MCF 10A (cell line): ENCODE measurements around the gene HYLS1. TPM values are rescaled to one million over a fixed set of nuclear protein-coding genes. Genes with fewer than 3 reads are reported as not detected.

Experiments
- BruUV-seq: library from RNA; stranded (reverse); fragments of 400-500 nt; replicated peaks from 2 replicates; lab custom pipeline; 2021; lab: Mats Ljungman, UMichigan
- CTCF ChIA-PET: fragments of 300-600 bp; sonication (Branson Sonifier 250); formaldehyde crosslinking; extraction: SDS; loops from one replicate; lab custom pipeline; 2021; ENCODE audit warnings: antibody characterized with exemption, inconsistent platforms; lab: Yijun Ruan, JAX
- POLR2A ChIA-PET: fragments of 300-600, 350-650 bp; sonication (Branson Sonifier 250); formaldehyde crosslinking; extraction: SDS; loops from one replicate; lab custom pipeline; 2020; ENCODE audit warnings: antibody characterized with exemption, inconsistent platforms; lab: Yijun Ruan, JAX
- DNase-seq: peaks from one replicate; pipeline ENCODE4 v3.0.0-alpha.2; 2018; ENCODE audit not compliant: unreplicated experiment
- H3K27ac Mint-ChIP-seq: one replicate; pipeline ENCODE4 v1.8.0; 2022; ENCODE audit warnings: mild to moderate bottlenecking, low read depth, mixed read lengths; ENCODE audit not compliant: unreplicated experiment
- H3K27me3 Mint-ChIP-seq: one replicate; pipeline ENCODE4 v1.8.0; 2022; ENCODE audit warnings: mixed read lengths; ENCODE audit not compliant: insufficient read depth, unreplicated experiment
- H3K36me3 Mint-ChIP-seq: one replicate; pipeline ENCODE4 v1.8.0; 2022; ENCODE audit warnings: mild to moderate bottlenecking, moderate library complexity, mixed read lengths; ENCODE audit not compliant: insufficient read depth, unreplicated experiment
- H3K4me1 Mint-ChIP-seq: one replicate; pipeline ENCODE4 v1.8.0; 2022; ENCODE audit warnings: mixed read lengths; ENCODE audit not compliant: insufficient read depth, unreplicated experiment
- H3K4me3 Mint-ChIP-seq: one replicate; pipeline ENCODE4 v1.8.0; 2022; ENCODE audit warnings: mild to moderate bottlenecking, moderate library complexity, mixed read lengths; ENCODE audit not compliant: unreplicated experiment
- H3K9me3 Mint-ChIP-seq: one replicate; pipeline ENCODE4 v1.8.0; 2022; ENCODE audit warnings: mixed read lengths; ENCODE audit not compliant: unreplicated experiment
- intact Hi-C: fragments of 100-400 bp; cut with micrococcal nuclease; formaldehyde crosslinking; loops from 2 replicates; pipeline ENCODE4 v1.14.1; 2022
- total RNA-seq: library from RNA; stranded (reverse); gene quantifications from 2 replicates; pipeline ENCODE4 v1.2.3, GENCODE V29; 2022
- TF ChIP-seq, protein P1 (sequence below): fragments of 200-600 bp; IDR thresholded peaks from one replicate; pipeline ENCODE4 v1.8.0; 2022; ENCODE audit warnings: antibody characterized with exemption, mild to moderate bottlenecking; ENCODE audit not compliant: unreplicated experiment

HYLS1 gene
- total RNA-seq, 1 experiment from 2014 or later: 10.2 TPM

DNA sequence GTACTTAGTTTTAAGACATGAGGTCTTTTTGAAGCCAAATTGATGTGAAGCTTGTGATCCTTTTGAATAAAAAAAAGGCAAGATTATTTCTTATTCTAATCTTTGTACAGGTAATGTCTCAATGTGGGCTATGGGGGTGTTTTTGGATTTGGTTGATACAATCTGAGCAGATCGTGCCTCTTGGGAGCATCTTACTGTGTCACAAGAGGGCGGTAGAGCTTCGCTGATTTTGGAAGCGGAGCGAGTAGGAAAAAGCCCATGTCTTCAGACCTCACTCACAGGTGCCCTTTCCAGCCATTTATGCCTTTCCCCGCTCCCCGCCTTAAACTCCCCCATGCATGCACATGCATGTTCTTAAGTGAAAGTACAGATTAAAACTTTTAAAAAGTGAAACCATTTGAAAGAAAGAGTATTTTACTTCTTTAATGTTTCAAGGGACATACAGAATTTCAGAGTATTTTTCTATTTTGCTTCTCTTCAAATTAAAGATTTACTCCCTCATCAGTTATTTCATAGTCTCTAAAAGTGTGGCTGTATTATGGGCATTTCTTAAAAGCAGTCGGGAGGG, 35.6 kb downstream of the HYLS1 start:
- intact Hi-C loops: loop anchor here (1.0 to 5.0 kb wide), 4 partner anchors 138 to 559 kb away; partner anchors contain the start of genes FOXRED1 and SRPRA

DNA sequence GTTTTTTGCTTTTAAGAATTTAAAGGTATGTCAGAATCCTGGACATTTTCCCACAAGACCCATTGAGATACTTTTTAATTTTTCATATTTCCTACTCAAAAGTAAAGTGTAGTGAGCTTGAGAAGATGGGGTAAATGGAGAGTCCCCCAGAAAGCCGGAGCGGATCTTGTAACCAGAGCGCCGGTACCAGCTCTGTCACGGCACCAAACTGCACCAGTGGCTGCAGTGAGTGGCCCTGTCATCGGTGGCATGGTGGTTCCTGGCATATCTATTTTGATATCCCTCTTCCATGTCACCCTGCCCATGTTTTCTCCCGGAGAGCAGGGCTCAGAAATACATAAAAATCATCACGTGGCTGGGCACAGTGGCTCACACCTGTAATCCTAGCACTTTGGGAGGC, 36.2 kb downstream of the HYLS1 start:
- intact Hi-C loops: loop anchor here (1.0 to 5.0 kb wide), 4 partner anchors 138 to 559 kb away; partner anchors contain the start of genes FOXRED1 and SRPRA
- Mint-ChIP-seq H3K27me3 (peaks cover 48% of the 10 kb centered on the region), H3K4me3 (no peak overlapping the region), H3K27ac (no peak overlapping the region), H3K9me3 (no peaks in the 10 kb centered on the region), H3K36me3 (no peaks in the 10 kb centered on the region), H3K4me1 (peaks cover 8% of the 10 kb centered on the region)
- CTCF ChIA-PET: interaction anchor here (0.5 to 8.0 kb wide), 28 partner anchors 8 to 562 kb away, joined by 3 to 114 read pairs (median 5); partner anchors contain the start of genes CDON and PUS3
- TF ChIP-seq, protein P1, sequence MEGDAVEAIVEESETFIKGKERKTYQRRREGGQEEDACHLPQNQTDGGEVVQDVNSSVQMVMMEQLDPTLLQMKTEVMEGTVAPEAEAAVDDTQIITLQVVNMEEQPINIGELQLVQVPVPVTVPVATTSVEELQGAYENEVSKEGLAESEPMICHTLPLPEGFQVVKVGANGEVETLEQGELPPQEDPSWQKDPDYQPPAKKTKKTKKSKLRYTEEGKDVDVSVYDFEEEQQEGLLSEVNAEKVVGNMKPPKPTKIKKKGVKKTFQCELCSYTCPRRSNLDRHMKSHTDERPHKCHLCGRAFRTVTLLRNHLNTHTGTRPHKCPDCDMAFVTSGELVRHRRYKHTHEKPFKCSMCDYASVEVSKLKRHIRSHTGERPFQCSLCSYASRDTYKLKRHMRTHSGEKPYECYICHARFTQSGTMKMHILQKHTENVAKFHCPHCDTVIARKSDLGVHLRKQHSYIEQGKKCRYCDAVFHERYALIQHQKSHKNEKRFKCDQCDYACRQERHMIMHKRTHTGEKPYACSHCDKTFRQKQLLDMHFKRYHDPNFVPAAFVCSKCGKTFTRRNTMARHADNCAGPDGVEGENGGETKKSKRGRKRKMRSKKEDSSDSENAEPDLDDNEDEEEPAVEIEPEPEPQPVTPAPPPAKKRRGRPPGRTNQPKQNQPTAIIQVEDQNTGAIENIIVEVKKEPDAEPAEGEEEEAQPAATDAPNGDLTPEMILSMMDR: no peak
- BruUV-seq: no TSS peak
- POLR2A ChIA-PET: interaction anchor here (0.6 to 2.1 kb wide), 3 partner anchors 138 to 340 kb away, joined by 3 to 12 read pairs (median 3); no protein-coding TSS in a partner anchor
- no peak for DNase-seq

More for the DNA sequence above, 35.6 kb downstream of the HYLS1 start:
- Mint-ChIP-seq H3K4me1 (peaks cover 8% of the 10 kb centered on the region), H3K36me3 (no peaks in the 10 kb centered on the region), H3K27ac (no peak overlapping the region), H3K9me3 (no peaks in the 10 kb centered on the region), H3K27me3 (peaks cover 53% of the 10 kb centered on the region), H3K4me3 (no peak overlapping the region)
- ChIA-PET CTCF (interaction anchor here (0.5 to 8.0 kb wide), 40 partner anchors 9 to 823 kb away, joined by 3 to 114 read pairs (median 5); partner anchors contain the start of genes CDON and PUS3), POLR2A (interaction anchor here (0.6 to 2.1 kb wide), 3 partner anchors 138 to 296 kb away, joined by 3 to 12 read pairs (median 4); no protein-coding TSS in a partner anchor)
- DNase-seq: peak; percentile 77
- TF ChIP-seq, protein P1: peak; percentile 83
- BruUV-seq: no TSS peak

DNA sequence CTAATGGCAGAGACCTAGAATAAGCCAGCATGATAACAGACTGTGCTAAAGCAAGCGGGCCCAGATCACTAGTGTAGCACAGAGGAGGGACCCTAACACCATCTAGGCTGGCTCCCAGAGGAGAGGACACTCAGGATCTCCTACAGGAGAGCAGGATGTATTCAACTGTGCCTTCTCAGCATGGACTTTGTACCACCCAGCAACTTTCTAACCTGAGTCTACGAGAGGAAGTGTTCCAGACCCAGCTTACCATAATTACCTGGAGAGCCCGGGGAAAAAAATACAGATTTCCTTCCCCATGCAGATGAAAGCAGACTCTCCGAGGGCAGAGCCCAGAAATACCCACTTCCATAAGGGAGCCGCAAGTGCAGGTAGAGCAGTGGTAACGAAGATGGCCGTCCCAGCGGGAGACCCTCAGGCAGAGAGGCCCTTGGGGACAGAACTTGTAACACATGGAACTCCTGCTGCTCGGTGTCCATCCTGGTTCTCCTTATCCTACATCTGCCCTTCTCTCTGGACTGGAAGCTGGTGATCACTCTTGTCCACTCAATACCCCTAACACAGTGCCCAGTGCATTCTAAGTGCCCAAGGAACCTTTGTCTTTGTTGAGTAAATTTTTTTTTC, 37.0 kb downstream of the HYLS1 start:
- peaks cover 8% of the 10 kb centered on the region for H3K4me1 Mint-ChIP-seq
- no peaks in the 10 kb centered on the region for H3K9me3 Mint-ChIP-seq
- H3K27ac Mint-ChIP-seq: no peak overlapping the region
- intact Hi-C loops: loop anchor here (5.0 kb wide), 2 partner anchors 343 to 558 kb away; partner anchors contain the start of genes FOXRED1 and SRPRA
- no peak overlapping the region for H3K4me3 Mint-ChIP-seq
- ChIA-PET CTCF (interaction anchor here (0.9 to 8.0 kb wide), 21 partner anchors 8 to 285 kb away, joined by 3 to 114 read pairs (median 9); partner anchors contain the start of genes CDON and HYLS1), POLR2A (interaction anchor here (0.6 to 2.1 kb wide), 3 partner anchors 137 to 437 kb away, joined by 3 to 12 read pairs (median 4); no protein-coding TSS in a partner anchor)
- peaks cover 44% of the 10 kb centered on the region for H3K27me3 Mint-ChIP-seq
- TF ChIP-seq, protein P1: no peak
- no TSS peak for BruUV-seq
- H3K36me3 Mint-ChIP-seq: no peaks in the 10 kb centered on the region
- DNase-seq: no peak
